Adrenal gland (tissue), 5 donors: ENCODE measurements around the gene TLX2.

Source experiments
- CTCF ChIP-seq, 6 experiments: fragments of 450-650 bp in 4 of 6; fragments of 200-600 bp in 2 of 6; sonication (generic) in 1 of 6; IDR thresholded peaks; 1 replicate in 5 of 6; 2 replicates in 1 of 6; pipeline versions ENCODE4 v1.5.1 to v1.8.0; 2016 to 2021; ENCODE audit warnings: antibody characterized with exemption in 6 of 6, mild to moderate bottlenecking in 2 of 6, moderate library complexity in 1 of 6
- POLR2A ChIP-seq, 2 donors: fragments of 450-650 bp; IDR thresholded peaks; one replicate each; pipeline ENCODE4 v1.6.1; 2017; ENCODE audit warnings: antibody characterized with exemption in 2 of 2, mild to moderate bottlenecking in 2 of 2, moderate library complexity in 1 of 2
- donor health status: DM: no; HTN: no; CAD: no.

GRCh38 chr2:74548285-74548899 is 34.1 kb downstream of the TLX2 start:
- no peak for TF ChIP-seq CTCF (IDR thresholded peaks at IDR 0.05)
- TF ChIP-seq POLR2A (IDR thresholded peaks at IDR 0.05) = no peak
